ENCODE results near the gene BTRC. TPM values are rescaled to one million over a fixed set of nuclear protein-coding genes. Genes with fewer than 3 reads are reported as not detected.

BTRC gene
- total RNA-seq, 1 donor from 2014 or later, result 38.4 TPM

DNA sequence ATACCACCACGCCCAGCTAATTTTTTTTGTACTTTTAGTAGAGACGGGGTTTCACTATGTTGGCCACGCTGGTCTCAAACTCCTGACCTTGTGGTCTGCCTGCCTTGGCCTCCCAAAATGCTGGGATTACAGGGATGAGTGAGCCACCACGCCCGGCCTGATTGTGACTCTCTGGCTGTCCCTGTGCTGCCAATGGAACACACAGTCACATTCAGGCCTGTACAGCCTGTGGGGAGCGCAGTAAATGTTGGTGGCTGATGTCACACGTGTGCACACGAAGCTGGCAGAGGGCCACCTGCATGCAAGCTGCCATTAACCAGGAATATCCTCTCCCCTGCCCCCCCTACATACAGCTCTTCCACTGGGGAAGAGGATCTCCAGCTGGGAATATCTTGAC, 212.0 kb downstream of the BTRC start:
- H3K27ac Mint-ChIP-seq, result no peak overlapping the region
- H3K4me3 Mint-ChIP-seq, result peak overlapping the region; percentile 35
- no peak for DNase-seq (ENCODE audit: low spot score in 2 of 2, unreplicated experiment in 2 of 2)
- no peaks in the 10 kb centered on the region for H3K9me3 Mint-ChIP-seq
- peaks cover 21% of the 10 kb centered on the region for H3K4me1 Mint-ChIP-seq
- H3K36me3 Mint-ChIP-seq, result no peaks in the 10 kb centered on the region
- TF ChIP-seq CTCF (IDR thresholded peaks at IDR 0.05; ENCODE audit: unreplicated experiment), result no peak
- H3K27me3 Mint-ChIP-seq (ENCODE audit: low read depth), result peaks cover 89% of the 10 kb centered on the region

GRCh38 chr10:101566333-101567164, 212.6 kb downstream of the BTRC start:
- Mint-ChIP-seq H3K36me3 (no peaks in the 10 kb centered on the region), H3K4me1 (peaks cover 17% of the 10 kb centered on the region), H3K9me3 (no peaks in the 10 kb centered on the region), H3K4me3 (peak overlapping the region; percentile 35), H3K27ac (no peak overlapping the region), H3K27me3 (ENCODE audit: low read depth) (peaks cover 92% of the 10 kb centered on the region)
- DNase-seq (ENCODE audit: low spot score in 2 of 2, unreplicated experiment in 2 of 2), result no peak
- TF ChIP-seq CTCF (IDR thresholded peaks at IDR 0.05; ENCODE audit: unreplicated experiment), result no peak

DNA sequence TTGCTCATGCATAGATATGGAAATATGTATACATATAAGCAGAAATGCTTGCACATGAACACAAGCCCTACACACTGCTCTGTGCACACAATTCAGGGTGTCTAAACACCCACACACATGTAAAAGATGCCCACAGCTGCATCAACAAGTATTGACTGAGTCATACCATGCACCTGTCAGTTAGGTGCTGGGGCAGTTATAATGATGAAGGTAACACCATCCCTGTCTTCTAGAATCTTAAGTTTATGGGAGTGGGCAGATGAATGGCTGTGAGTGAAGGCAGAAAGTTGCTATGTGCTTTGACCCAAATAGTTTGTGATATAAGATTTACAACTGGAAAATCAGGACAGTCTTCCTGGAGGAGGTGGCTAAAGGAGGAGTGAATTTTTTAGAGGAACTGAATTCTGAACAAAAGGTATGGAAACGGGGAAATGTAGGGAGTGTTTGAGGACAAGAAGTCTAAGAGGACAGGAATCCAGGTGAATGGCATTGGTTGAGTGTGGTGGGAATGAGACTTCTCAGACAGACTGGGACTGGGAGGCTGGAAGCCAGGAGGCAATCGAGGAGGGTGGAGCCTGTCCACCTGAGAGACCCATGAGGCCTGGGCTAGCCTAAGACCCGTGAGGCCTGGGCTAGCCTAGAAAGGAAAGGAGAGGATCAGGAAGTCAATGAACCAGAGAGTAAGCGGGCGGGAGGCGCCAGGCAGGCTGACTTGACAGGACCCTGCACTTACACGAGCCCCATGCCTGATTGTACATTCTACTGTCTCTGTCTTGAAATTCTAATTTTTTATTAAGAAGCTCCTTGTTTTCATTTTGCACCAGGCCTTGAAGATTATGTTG, 213.4 kb downstream of the BTRC start:
- H3K27me3 Mint-ChIP-seq (ENCODE audit: low read depth), result peaks cover 90% of the 10 kb centered on the region
- H3K4me3 Mint-ChIP-seq, result peak overlapping the region; percentile 9
- peaks cover 17% of the 10 kb centered on the region for H3K4me1 Mint-ChIP-seq
- DNase-seq (ENCODE audit: low spot score in 2 of 2, unreplicated experiment in 2 of 2), result no peak
- H3K9me3 Mint-ChIP-seq, result no peaks in the 10 kb centered on the region
- H3K36me3 Mint-ChIP-seq, result no peaks in the 10 kb centered on the region
- H3K27ac Mint-ChIP-seq, result no peak overlapping the region
- no peak for TF ChIP-seq CTCF (IDR thresholded peaks at IDR 0.05; ENCODE audit: unreplicated experiment)

DNA sequence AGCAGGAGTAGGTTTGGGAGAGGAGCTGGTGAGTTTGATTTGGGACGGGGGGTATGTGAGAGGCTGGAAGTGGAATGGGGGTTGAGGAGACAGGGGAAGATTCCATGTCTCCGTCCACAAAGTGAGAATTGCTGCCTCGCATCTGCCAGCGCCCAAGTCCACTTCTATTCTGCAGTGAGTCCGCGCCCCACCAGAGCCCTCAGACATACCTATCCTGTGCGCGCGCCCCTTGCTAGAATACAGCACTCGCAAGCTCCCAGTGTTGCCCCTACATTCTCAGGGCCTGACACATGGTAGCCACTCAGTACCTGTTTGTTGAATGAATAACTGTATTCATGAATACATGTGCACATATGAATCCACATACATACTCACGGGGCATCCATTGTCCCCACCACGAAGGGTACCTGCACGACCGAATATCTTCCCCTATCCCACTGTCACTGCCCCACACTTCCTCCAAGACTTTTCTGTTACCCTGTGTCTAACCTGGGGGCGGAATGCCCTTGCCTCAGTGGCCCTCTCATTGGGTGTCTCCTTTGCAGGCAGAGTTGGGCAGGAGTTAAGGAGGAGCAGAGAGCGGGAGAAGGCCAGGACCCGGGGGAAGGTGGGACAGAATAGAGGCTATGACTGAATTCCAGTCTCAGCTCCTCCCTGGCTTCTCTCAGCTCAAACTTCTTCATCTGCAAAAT, 214.2 kb downstream of the BTRC start:
- DNase-seq (ENCODE audit: low spot score in 2 of 2, unreplicated experiment in 2 of 2), result no peak
- Mint-ChIP-seq H3K27ac (no peak overlapping the region), H3K9me3 (no peaks in the 10 kb centered on the region), H3K4me1 (peaks cover 17% of the 10 kb centered on the region), H3K27me3 (ENCODE audit: low read depth) (peaks cover 84% of the 10 kb centered on the region), H3K36me3 (no peaks in the 10 kb centered on the region), H3K4me3 (peak overlapping the region; percentile 37)
- no peak for TF ChIP-seq CTCF (IDR thresholded peaks at IDR 0.05; ENCODE audit: unreplicated experiment)

DNA sequence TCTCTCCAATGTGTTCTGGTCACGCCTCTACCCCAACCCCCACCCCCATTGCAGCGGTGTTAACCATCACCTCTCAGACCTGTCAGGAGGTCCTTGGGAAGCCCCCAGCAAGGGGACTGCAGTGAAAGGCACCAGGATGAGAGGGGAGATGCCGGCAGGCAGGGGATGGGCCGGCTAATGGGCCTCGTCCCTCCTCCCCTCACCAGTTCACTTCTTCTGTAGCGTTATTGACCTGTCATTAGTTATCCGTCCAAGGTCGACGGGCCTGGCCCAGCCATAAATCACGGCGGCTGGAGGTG, 215.3 kb downstream of the BTRC start:
- no peak for TF ChIP-seq CTCF (IDR thresholded peaks at IDR 0.05; ENCODE audit: unreplicated experiment)
- peak overlapping the region; percentile 70 for H3K4me3 Mint-ChIP-seq
- H3K27ac Mint-ChIP-seq, result no peak overlapping the region
- no peak for DNase-seq (ENCODE audit: low spot score in 2 of 2, unreplicated experiment in 2 of 2)
- H3K4me1 Mint-ChIP-seq, result peaks cover 17% of the 10 kb centered on the region
- no peaks in the 10 kb centered on the region for H3K9me3 Mint-ChIP-seq
- peaks cover 74% of the 10 kb centered on the region for H3K27me3 Mint-ChIP-seq (ENCODE audit: low read depth)
- H3K36me3 Mint-ChIP-seq, result no peaks in the 10 kb centered on the region

All from mesothelial cell of epicardium (in vitro differentiated cells).